CD4-positive, alpha-beta T cell treated with Interleukin-15 for 1 hour (primary cell): ENCODE data around the gene ERGIC1.
"Not testable (repeated sequence)": the region's sequence is repeated elsewhere in the genome, so short reads cannot be mapped to it uniquely, and the experiment has no call there.

Experiments used
- DNase-seq: peaks from one replicate; pipeline ENCODE4 v3.0.0-alpha.2; 2020

The ERGIC1 gene

GRCh38 chr5:172830275-172830799 lies 3.7 kb upstream of the ERGIC1 start:
- no peak for DNase-seq

- DNase-seq, result peak; percentile 40
Observed at GRCh38 chr5:172830876-172831662, 3.0 kb upstream of the ERGIC1 start.

- DNase-seq, result no peak
Observed at GRCh38 chr5:172832383-172833315, 1.4 kb upstream of the ERGIC1 start.

GRCh38 chr5:172833372-172833685 lies 722 bp upstream of the ERGIC1 start:
- DNase-seq, result no peak

- DNase-seq, result no peak
Observed at GRCh38 chr5:172834415-172835289, 601 bp downstream of the ERGIC1 start.

- peak; percentile 45 for DNase-seq
Observed at GRCh38 chr5:172835290-172835993, 1.4 kb downstream of the ERGIC1 start.

- DNase-seq, result no peak
Observed at GRCh38 chr5:172835994-172836356, 1.9 kb downstream of the ERGIC1 start.

GRCh38 chr5:172837640-172838039 lies 3.6 kb downstream of the ERGIC1 start:
- DNase-seq, result peak; percentile 79

GRCh38 chr5:172838151-172838875 lies 4.3 kb downstream of the ERGIC1 start:
- DNase-seq, result no peak

GRCh38 chr5:172839669-172840431 lies 5.8 kb downstream of the ERGIC1 start:
- DNase-seq, result no peak

GRCh38 chr5:172840432-172841154 lies 6.5 kb downstream of the ERGIC1 start:
- DNase-seq, result no peak

GRCh38 chr5:172841256-172841655 lies 7.2 kb downstream of the ERGIC1 start:
- no peak for DNase-seq

- no peak for DNase-seq
Observed at GRCh38 chr5:172843825-172844576, 9.9 kb downstream of the ERGIC1 start.

- DNase-seq, result no peak
Observed at GRCh38 chr5:172844577-172844838, 10.5 kb downstream of the ERGIC1 start.

GRCh38 chr5:172845154-172845553 lies 11.1 kb downstream of the ERGIC1 start:
- DNase-seq, result no peak

- no peak for DNase-seq
Observed at GRCh38 chr5:172845576-172845975, 11.5 kb downstream of the ERGIC1 start.

- DNase-seq, result no peak
Observed at GRCh38 chr5:172846249-172846648, 12.2 kb downstream of the ERGIC1 start.

- DNase-seq, result no peak
Observed at GRCh38 chr5:172846677-172847076, 12.6 kb downstream of the ERGIC1 start.

GRCh38 chr5:172847584-172847983 lies 13.5 kb downstream of the ERGIC1 start:
- DNase-seq, result not testable (repeated sequence)

GRCh38 chr5:172848419-172848818 lies 14.4 kb downstream of the ERGIC1 start:
- no peak for DNase-seq
